Smooth muscle cell (in vitro differentiated cells): ENCODE measurements around the gene UBE2U. TPM values are rescaled to one million over a fixed set of nuclear protein-coding genes. Genes with fewer than 3 reads are reported as not detected.
A peak's percentile ranks its signal among the peaks of the same experiment; 100 is the strongest.

Source experiments
- DNase-seq: peaks from one replicate; lab custom pipeline; 2025; ENCODE audit not compliant: unreplicated experiment; lab: John Stamatoyannopoulos, UW
- H2AFZ ChIP-seq: fragments of 200-600 bp; sonication (generic); 2 replicates; pipeline ENCODE4 v1.6.0; 2016; ENCODE audit warnings: antibody characterized with exemption, low read depth, mild to moderate bottlenecking
- H3F3A ChIP-seq: fragments of 200-600 bp; sonication (generic); 2 replicates; pipeline ENCODE4 v1.6.0; 2017; ENCODE audit warnings: antibody characterized with exemption, low read depth
- H3K27ac ChIP-seq: fragments of 200-600 bp; sonication (generic); 2 replicates; pipeline ENCODE4 v1.5.1; 2016; ENCODE audit warnings: low read depth, mild to moderate bottlenecking
- H3K27me3 ChIP-seq: fragments of 200-600 bp; sonication (generic); 2 replicates; pipeline ENCODE4 v1.6.1; 2016; ENCODE audit warnings: low read depth, mild to moderate bottlenecking
- H3K36me3 ChIP-seq: fragments of 200-600 bp; sonication (generic); 2 replicates; pipeline ENCODE4 v1.5.1; 2016; ENCODE audit warnings: low read depth
- H3K4me1 ChIP-seq: fragments of 200-600 bp; sonication (generic); 2 replicates; pipeline ENCODE4 v1.5.1; 2016; ENCODE audit warnings: low read depth
- H3K4me2 ChIP-seq: fragments of 200-600 bp; sonication (generic); 2 replicates; pipeline ENCODE4 v1.6.0; 2016; ENCODE audit warnings: mild to moderate bottlenecking
- H3K4me3 ChIP-seq: fragments of 200-600 bp; sonication (generic); 2 replicates; pipeline ENCODE4 v1.5.1; 2016; ENCODE audit warnings: mild to moderate bottlenecking
- H3K79me2 ChIP-seq: fragments of 200-600 bp; sonication (generic); 2 replicates; pipeline ENCODE4 v1.6.0; 2016; ENCODE audit warnings: low read depth, mild to moderate bottlenecking
- H3K9ac ChIP-seq: fragments of 200-600 bp; sonication (generic); 2 replicates; pipeline ENCODE4 v1.6.0; 2016; ENCODE audit warnings: low read depth
- H3K9me3 ChIP-seq: fragments of 200-600 bp; sonication (generic); replicated peaks from 2 replicates; pipeline ENCODE4 v1.5.1; 2016; ENCODE audit warnings: low read depth
- H4K20me1 ChIP-seq: fragments of 200-600 bp; sonication (generic); 2 replicates; pipeline ENCODE4 v1.6.0; 2016; ENCODE audit warnings: low read depth
- WGBS: methylation state at CpG from one replicate; pipeline ENCODE4 v1.1.7; 2016; ENCODE audit warnings: low lambda C conversion rate; 5-methylcytosine and 5-hydroxymethylcytosine counted together
- polyA plus RNA-seq: library from polyadenylated mRNA; unstranded; fragments of >200 nt; fragmentation: Nextera tagmentation; extraction: Ambion mirVana; gene quantifications from 2 replicates; pipeline ENCODE4 v1.2.1, GENCODE V29; 2016
- total RNA-seq: library from RNA; depleted of rRNA; stranded (reverse); fragments of >200 nt; gene quantifications from 2 replicates; pipeline ENCODE4 v1.2.3, GENCODE V29; 2014
- TF ChIP-seq, protein P1 (sequence below): fragments of 200-600 bp; sonication (generic); IDR thresholded peaks from 2 replicates; pipeline ENCODE4 v1.5.1; 2017; ENCODE audit warnings: borderline replicate concordance, mild to moderate bottlenecking, antibody characterized with exemption; ENCODE audit not compliant: insufficient read depth, poor library complexity, severe bottlenecking

UBE2U gene
- total and polyA plus RNA-seq, 2 experiments from 2014 or later = not detected

DNA sequence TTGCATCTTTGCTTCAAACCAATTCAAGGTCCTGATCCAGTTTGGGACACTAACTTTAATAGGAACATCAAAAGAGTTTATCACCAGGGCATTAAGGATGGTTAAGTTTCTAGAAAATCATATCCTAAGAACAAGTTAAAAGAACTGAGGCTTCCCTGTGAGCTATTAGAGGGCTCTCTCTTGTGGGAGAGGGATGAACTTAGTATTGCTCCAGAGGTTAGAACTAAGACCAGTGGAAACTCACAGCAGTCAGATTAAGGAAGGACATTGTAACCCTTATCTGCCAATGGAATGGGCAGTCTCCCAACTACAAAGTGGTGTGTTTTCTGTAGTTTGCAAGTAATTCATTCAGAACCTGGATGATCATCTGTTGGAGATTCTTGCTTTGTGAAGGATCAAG lies 36.8 kb downstream of the UBE2U start:
- no peaks in the 10 kb centered on the region for H3K79me2 ChIP-seq
- H3K27ac ChIP-seq = no peak overlapping the region
- no peaks in the 10 kb centered on the region for H3K27me3 ChIP-seq
- TF ChIP-seq, protein P1, sequence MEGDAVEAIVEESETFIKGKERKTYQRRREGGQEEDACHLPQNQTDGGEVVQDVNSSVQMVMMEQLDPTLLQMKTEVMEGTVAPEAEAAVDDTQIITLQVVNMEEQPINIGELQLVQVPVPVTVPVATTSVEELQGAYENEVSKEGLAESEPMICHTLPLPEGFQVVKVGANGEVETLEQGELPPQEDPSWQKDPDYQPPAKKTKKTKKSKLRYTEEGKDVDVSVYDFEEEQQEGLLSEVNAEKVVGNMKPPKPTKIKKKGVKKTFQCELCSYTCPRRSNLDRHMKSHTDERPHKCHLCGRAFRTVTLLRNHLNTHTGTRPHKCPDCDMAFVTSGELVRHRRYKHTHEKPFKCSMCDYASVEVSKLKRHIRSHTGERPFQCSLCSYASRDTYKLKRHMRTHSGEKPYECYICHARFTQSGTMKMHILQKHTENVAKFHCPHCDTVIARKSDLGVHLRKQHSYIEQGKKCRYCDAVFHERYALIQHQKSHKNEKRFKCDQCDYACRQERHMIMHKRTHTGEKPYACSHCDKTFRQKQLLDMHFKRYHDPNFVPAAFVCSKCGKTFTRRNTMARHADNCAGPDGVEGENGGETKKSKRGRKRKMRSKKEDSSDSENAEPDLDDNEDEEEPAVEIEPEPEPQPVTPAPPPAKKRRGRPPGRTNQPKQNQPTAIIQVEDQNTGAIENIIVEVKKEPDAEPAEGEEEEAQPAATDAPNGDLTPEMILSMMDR = no peak
- DNase-seq = no peak
- H3K4me3 ChIP-seq = no peak overlapping the region
- no peak overlapping the region for H2AFZ ChIP-seq
- H3K4me1 ChIP-seq = peaks cover 3% of the 10 kb centered on the region
- H4K20me1 ChIP-seq = no peaks in the 10 kb centered on the region
- H3K9me3 ChIP-seq = no peaks in the 10 kb centered on the region
- H3K36me3 ChIP-seq = no peaks in the 10 kb centered on the region
- no peaks in the 10 kb centered on the region for H3F3A ChIP-seq
- H3K9ac ChIP-seq = no peak overlapping the region
- no peak overlapping the region for H3K4me2 ChIP-seq

DNA sequence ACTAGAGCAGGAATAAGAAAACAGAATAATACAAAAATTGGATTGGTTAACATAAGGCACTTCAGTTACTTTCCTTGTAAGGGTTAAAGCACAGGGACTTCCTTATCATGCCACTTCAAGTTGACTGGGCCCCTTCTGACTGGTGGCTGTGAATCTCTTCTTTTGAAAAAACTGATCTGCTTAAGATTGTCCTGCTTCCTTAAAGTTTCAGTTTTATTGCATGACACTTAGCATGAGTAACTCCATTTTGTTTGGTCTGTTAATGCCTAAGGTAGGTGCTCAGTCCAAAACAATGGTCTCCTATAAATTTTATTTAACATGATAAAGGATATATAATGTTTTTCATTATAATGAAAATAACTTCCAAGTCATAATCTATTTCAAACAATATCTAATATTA lies 37.6 kb downstream of the UBE2U start:
- peaks cover 12% of the 10 kb centered on the region for H3K4me1 ChIP-seq

DNA sequence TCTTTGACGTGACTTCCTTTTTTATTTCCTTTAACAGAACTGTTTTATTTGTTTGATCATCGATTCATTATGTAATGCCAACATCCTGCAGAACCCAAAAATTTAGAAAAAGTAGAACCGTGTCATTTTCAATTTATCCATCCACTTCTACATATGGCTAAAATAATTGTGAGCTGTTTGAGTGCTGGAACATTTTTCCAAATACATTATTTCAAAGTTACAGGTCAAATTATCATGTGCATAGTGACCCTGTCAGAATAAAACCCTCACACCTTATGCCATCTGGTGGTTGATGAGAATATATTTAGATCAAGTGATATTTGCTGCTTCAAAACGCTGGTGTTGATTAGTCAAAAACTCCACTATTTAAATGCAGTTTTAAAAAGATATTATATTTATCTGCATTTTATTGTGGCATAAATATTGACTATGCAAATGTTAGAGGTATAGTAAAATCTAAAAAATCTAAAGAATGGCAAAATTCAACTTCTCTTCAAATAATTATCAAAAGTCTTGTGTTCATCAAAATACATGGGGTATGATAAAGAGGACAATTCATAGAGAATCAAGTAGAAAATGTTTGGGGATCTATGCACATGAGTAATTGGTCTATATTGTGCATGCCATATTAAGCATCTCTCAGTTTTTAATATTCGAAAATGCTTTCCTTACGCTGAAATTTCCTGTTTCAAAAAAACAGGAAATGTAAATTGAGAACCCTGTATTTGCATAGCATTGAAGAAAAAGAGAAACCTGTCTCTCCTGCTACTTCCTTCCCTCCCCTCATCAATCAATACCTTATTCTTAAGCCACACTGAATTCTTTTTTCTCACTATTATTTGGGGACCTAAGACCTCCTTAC lies 39.7 kb downstream of the UBE2U start:
- Histone ChIP-seq H3K9me3 (no peaks in the 10 kb centered on the region), H3K36me3 (no peaks in the 10 kb centered on the region), H3F3A (no peaks in the 10 kb centered on the region), H3K79me2 (no peaks in the 10 kb centered on the region), H3K4me2 (no peak overlapping the region), H3K9ac (no peak overlapping the region), H2AFZ (no peak overlapping the region), H3K27me3 (no peaks in the 10 kb centered on the region), H3K4me3 (no peak overlapping the region), H4K20me1 (no peaks in the 10 kb centered on the region), H3K27ac (no peak overlapping the region), H3K4me1 (peaks cover 14% of the 10 kb centered on the region)
- DNase-seq = no peak
- TF ChIP-seq, protein P1 = peak; percentile 63
- 62% methylated on average over 6 of the region's 6 CpGs for WGBS

More for the DNA sequence above, 37.6 kb downstream of the UBE2U start:
- Histone ChIP-seq H3K27me3 (no peaks in the 10 kb centered on the region), H3K9me3 (no peaks in the 10 kb centered on the region), H2AFZ (no peak overlapping the region), H3K9ac (no peak overlapping the region), H3K4me2 (no peak overlapping the region), H3K4me3 (no peak overlapping the region), H3K79me2 (no peaks in the 10 kb centered on the region), H3F3A (no peaks in the 10 kb centered on the region), H3K36me3 (no peaks in the 10 kb centered on the region), H3K27ac (no peak overlapping the region), H4K20me1 (no peaks in the 10 kb centered on the region)
- no peak for DNase-seq
- TF ChIP-seq, protein P1 = no peak

DNA sequence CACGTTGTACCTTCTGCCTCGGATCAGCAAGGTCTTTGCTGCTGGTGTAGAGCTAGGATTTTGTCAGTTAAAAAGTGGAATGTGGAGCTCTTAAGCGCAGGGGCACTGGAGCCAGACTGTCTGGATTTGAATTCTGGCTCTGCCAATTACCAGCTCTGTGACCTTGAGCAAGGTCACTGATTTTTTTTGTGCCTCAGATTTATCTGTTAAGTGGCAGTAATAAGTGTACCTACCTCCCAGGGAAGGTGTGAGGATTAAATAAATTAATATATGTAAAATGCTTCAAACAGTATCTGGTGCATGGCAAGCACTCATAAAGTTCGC lies 40.3 kb downstream of the UBE2U start:
- Histone ChIP-seq H3K9ac (no peak overlapping the region), H3K27ac (no peak overlapping the region), H3K4me3 (no peak overlapping the region), H3K4me2 (no peak overlapping the region), H3K27me3 (no peaks in the 10 kb centered on the region), H3K4me1 (peaks cover 14% of the 10 kb centered on the region), H3K9me3 (no peaks in the 10 kb centered on the region), H3K79me2 (no peaks in the 10 kb centered on the region), H2AFZ (no peak overlapping the region), H3F3A (no peaks in the 10 kb centered on the region), H3K36me3 (no peaks in the 10 kb centered on the region), H4K20me1 (no peaks in the 10 kb centered on the region)
- no peak for DNase-seq
- 46% methylated on average over 4 of the region's 4 CpGs for WGBS
- TF ChIP-seq, protein P1 = no peak
